ENCODE data around the gene ZNF423.

ZNF423 gene

DNA sequence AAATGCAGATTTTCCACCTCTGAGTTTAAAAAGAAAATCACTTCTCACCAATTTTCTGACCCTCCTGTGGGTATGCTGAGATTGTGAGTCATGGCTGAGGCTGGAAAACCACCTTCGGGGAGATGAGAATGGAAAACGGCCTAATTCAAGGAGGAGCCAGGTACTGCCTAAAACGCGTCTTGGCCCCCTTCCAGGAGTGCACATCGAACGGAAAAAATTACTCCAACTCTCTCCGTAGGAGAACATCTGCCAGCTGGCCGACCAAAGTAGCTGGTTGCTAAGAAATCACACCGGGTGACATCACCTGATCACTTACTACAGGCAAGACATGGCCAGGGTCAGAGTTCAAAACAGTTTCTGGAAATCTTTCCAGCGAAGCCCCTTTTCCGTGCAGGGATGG lies 107.6 kb downstream of the ZNF423 start:
- peak; percentile 60 for DNase-seq

- DNase-seq: no peak
Measured at GRCh38 chr16:49747654-49748053, 108.3 kb downstream of the ZNF423 start.

GRCh38 chr16:49746545-49746944 lies 109.4 kb downstream of the ZNF423 start:
- DNase-seq: no peak

GRCh38 chr16:49745311-49745747 lies 110.6 kb downstream of the ZNF423 start:
- DNase-seq: peak; percentile 80

DNA sequence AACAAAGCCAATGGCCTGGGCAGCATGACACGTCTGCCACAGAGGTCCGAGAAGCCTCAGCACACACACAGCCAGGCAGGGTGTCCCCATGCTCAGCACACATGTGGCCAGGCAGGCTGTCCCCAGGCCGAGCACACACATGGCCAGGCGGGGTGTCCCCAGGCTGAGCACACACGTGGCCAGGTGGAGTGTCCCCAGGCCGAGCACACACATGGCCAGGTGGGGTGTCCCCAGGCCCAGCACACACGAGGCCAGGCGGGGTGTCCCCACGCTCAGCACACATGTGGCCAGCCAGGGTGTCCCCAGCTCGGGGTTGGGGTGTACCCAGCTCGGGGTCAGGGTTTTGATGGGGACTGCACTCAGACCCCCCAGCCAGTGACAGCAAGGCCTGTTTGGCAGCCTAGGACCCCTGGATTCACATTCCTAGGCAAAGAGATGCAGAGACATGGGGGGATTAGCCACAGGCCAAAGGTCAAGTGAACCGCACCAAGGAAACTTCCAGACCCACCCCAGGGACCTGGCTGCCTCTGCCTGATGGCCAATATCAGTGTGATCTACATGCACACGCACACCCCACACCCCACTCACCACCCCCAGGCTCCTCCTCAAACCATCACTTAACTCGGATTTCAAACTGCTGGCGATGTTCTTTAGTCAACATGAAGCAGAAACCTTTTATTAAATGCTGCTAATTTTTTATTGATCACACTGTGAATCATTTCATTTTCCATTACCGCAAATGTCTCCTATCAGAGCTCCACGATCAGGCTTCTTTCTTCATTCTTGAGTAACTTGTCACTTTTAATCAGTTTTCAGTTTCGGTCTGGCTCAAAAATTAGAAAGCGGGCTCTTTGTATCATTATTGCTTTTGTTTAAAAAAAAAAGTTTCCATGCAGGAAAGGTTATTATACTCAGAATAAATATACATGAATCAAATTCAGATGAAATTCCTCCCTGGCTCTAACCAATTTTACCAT lies 111.4 kb downstream of the ZNF423 start:
- peak; percentile 89 for DNase-seq

GRCh38 chr16:49743658-49744057 lies 112.3 kb downstream of the ZNF423 start:
- no peak for DNase-seq

- no peak for DNase-seq
Measured at GRCh38 chr16:49743203-49743464, 112.8 kb downstream of the ZNF423 start.

DNA sequence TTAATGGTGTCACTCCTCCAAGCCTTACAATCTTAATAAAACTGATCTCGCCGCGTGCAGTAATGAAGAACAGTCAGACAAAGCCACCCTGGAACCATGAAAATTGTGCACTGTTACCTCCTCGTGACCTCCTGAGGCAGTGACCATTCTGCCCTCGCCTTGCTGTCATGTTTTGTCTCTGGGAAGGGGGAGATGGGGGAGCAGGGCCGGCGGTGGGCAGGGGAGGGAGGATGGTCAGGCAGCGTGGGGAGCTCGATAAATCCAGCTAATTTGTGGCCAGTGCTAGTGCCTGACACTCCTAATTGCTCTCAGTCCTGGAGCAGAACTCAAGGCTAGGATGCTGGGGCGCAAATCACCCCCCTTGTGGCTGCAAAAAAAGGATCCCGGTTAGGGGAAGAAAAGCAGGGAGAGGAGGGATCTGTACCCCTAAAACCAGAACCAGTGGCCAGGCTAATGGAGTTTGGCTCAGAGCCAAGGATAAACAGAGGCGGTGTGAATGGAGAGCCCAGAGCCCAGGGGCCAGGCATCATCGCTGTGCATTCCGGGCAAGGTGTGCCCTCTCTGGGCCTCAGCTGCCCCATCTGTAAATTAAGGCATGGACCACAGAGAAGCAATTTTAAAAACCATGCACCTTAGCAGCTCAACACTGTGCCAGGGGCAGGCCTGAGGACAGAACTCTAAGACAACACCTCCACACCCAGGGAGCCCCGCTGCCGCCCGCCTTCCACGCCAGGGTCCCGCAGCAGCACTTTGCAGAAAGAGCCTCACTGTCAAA lies 113.3 kb downstream of the ZNF423 start:
- DNase-seq: peak; percentile 88

DNA sequence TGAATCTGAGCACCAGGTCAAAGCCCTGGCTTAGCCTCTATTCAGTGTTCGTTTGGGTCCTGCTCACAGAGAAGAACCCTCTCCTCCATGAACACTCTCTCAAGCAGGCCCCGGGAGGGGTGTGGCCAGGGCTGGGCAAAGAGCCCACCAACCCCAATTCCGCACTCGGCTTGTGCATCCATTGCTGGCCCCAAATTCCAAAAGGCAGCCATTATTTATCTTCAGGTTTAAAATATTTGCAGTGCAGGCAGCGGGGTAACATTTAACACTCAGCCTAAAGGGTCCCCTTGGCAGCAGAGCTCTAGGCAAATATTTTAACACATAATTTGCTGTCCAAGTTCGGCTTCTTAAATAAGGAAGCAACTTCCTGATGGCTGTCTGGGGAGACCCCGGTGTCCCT lies 115.7 kb downstream of the ZNF423 start:
- no peak for DNase-seq

DNA sequence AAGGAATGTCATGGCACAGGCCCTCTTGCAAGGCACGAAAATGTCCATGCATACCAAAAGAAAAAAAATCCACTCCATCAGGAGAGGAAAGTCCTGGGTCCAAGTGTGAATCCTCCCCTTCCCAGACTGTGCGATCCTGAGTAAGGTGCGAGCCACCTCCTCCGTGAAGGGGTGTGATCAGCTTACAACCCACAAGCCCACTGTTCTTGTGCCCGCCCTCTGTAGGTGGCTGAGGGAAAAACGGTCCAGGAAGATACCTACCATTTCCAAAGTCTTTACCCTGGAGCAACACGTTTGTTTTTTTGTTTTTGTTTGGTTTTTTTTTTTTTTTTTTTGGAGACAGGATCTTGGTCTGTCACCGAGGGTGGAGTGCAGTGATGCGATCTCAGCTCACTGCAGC lies 116.5 kb downstream of the ZNF423 start:
- DNase-seq: no peak

GRCh38 chr16:49738832-49739231 lies 117.1 kb downstream of the ZNF423 start:
- DNase-seq: no peak

DNA sequence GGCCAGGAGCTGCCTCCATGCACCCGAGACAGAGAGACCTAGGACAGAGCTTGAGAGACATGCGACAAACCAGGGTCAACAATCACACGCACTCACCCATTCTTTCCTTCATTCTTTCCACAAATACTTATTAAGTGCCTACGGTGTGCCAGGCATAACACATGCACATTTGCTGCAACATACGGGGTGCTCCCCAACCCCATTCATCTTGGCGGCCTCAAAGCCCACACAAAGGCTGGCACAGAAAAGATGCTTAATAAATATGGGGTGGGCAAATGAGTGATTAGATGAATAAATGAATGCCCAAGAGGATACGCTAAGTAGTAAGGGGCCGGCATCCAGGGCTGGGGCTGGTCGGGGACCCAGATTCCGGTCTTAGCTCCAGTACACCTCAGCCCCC lies 117.9 kb downstream of the ZNF423 start:
- DNase-seq: no peak

DNA sequence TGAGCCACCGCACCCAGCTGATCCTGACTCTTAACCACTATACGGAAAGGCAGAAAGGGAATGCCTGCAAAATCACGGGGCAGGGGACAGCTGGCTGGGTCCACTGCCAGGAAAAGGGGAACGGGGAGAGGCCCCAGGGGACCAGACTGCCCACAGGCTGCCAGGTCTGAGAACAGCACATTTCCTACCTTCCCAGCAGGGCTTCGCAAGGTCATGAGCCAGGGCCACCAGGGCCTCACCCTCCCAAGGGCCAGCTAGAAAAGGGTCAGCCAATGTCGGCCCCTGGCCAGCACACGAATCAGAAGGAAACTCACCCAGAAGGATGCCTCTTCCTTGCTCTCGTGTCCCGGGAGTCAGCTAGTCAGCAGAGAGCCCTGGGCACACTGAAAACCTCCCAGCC lies 118.4 kb downstream of the ZNF423 start:
- no peak for DNase-seq

DNA sequence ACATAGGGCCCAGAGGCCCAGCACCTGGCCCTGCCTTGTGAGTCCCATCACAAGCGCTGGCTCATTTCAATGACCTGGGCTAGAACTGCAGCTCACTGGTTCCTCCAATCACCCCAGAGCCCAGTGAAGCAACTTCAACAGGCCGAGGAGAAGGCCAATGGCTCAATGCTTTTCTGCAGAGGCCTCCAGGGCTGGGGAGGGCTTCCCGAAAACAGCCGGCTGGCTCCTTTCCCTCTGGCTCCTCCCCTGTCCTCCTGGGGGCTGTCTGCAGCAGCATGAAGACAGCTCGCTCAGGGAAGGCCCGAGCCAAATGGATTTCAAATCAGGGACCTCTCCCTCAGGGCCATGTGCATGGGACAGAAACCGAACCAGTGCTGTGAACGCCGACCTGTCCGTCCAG lies 121.6 kb downstream of the ZNF423 start:
- DNase-seq: no peak

DNA sequence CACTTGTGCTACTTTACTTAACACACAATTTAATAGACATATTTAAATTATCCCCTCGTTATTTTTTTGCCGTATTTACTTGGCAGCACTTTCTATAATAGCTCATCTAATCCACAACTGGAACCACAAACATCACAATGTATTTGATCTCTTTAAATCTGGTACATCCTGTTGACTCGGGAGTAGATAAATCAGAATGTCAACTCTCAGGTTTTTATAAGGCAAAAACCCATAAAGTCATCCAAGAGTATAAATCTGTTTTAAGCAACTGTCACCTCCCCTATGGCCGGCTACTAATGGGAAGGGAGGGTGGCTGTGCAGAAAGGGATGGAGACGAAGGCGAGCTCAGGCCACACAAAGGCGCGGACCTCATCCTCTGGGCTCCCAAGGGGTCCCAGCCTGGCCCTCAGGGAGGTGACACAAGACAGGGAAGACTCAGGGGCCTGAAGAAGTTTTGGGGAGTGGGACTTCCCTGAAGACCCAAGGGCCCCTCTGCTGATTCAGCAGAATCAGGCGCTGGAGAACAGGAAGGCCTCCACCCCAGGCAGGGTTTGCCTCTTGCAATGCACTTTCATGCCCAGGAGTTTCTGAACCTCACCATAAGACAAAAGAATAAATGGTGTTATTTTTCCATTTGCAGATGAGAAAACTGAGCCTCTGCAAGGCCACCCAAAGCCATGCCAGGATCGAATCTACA lies 122.5 kb downstream of the ZNF423 start:
- no peak for DNase-seq

GRCh38 chr16:49731911-49732310 lies 124.0 kb downstream of the ZNF423 start:
- DNase-seq: no peak

- DNase-seq: no peak
Measured at GRCh38 chr16:49730772-49731171, 125.1 kb downstream of the ZNF423 start.

GRCh38 chr16:49727611-49728010 lies 128.3 kb downstream of the ZNF423 start:
- DNase-seq: no peak

DNA sequence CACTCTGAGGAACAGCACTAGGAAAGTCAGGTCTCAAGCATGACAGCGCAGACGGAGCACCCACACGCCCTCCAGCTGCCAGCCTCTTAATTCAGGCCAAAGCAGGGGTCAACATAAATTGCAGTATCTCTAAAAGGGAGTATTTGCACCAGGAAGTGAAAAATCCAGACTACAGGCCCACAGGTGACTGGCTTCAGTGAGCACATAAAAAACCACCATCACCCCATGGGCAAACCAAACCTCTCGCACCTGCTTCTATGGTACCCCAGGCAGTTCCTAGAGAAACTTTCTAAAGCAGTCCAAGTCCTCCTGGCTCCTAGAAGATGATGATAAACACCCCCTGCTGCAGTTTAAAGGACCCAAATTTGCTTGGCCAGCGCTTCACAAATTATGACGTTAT lies 129.8 kb downstream of the ZNF423 start:
- no peak for DNase-seq

DNA sequence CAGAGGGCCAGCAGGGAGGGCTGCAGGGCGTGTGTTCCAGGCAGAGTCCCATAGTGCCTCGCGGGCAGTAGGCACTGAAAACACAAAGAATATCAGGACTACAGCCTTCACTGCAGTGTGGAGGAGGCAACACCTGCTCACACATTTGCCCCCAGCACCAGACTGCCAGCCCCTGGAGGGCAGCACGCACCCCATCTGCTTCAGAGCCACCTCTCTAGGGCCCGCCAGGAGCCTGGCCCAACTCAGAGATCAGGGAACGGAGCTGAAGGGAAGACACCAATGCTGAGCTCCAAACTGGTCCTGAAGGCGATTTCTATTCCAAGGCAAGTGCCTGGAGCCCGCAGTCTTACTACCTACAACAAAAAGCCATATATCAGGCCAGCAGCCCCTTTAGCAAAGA lies 130.3 kb downstream of the ZNF423 start:
- DNase-seq: no peak

DNA sequence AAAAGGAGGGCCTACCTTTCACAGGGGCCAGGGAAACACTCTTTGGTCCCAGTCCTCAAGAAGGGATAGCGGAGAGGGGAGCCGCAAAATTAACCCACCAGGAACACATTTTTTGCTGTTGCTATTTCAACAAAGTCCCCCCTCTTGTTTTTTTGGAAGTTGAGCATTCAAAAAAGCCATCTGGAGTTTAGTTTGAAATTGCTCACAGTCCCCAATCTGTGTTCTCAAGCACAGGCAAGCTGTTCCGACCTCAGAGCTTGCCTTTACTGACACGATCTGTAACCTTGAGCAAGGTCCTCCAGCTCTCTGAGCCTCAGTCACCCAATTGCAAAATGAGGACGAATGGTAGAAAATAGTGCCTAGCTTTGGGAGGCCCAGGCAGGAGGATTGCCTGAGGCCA lies 131.1 kb downstream of the ZNF423 start:
- DNase-seq: no peak

- no peak for DNase-seq
Measured at GRCh38 chr16:49723310-49723709, 132.6 kb downstream of the ZNF423 start.

- DNase-seq: no peak
Measured at GRCh38 chr16:49720225-49720624, 135.7 kb downstream of the ZNF423 start.

- DNase-seq: no peak
Measured at GRCh38 chr16:49717689-49718088, 138.2 kb downstream of the ZNF423 start.
